Left lung (tissue), 10 donors: Measurements from ENCODE around the gene FAT2. TPM values are rescaled to one million over a fixed set of nuclear protein-coding genes. Genes with fewer than 3 reads are reported as not detected.

Source experiments
- ATAC-seq: fragments of 200-7000 bp; cut with Tn5 transposase; one replicate; pipeline ENCODE4 v1.9.1; 2020; ENCODE audit warnings: moderate library complexity
- DNase-seq, 4 donors: peaks; one replicate each; pipeline ENCODE4 v3.0.0-alpha.2; 2013 to 2020
- H3K27ac ChIP-seq, 2 donors: fragments of 200-600 bp; sonication (generic) in 1 of 2; one replicate each; pipeline versions ENCODE4 v1.5.0 to v1.8.0; 2020 to 2021
- H3K27me3 ChIP-seq, 2 donors: fragments of 200-600 bp; sonication (generic) in 1 of 2; one replicate each; pipeline versions ENCODE4 v1.5.0 to v1.8.0; 2020 to 2021
- H3K36me3 ChIP-seq, 2 donors: fragments of 200-600 bp; sonication (generic) in 1 of 2; one replicate each; pipeline versions ENCODE4 v1.5.0 to v1.8.0; 2020 to 2021
- H3K4me1 ChIP-seq, 2 donors: fragments of 200-600 bp; one replicate each; pipeline ENCODE4 v1.8.0; 2021
- H3K4me3 ChIP-seq, 2 donors: fragments of 200-600 bp; sonication (generic) in 1 of 2; one replicate each; pipeline versions ENCODE4 v1.5.0 to v1.8.0; 2020 to 2021; ENCODE audit warnings: mild to moderate bottlenecking in 1 of 2
- H3K9me3 ChIP-seq, 2 donors: fragments of 200-600 bp; sonication (generic) in 1 of 2; one replicate each; pipeline versions ENCODE4 v1.5.0 to v1.8.0; 2020 to 2021
- CTCF ChIP-seq, 2 donors: fragments of 200-600 bp; sonication (generic) in 1 of 2; IDR thresholded peaks; one replicate each; pipeline versions ENCODE4 v1.5.0 to v1.8.0; 2021; ENCODE audit warnings: antibody characterized with exemption in 2 of 2
- intact Hi-C, 2 donors: fragments of 100-400 bp; cut with DNase I; formaldehyde crosslinking; loops; one replicate each; pipeline versions ENCODE4 v1.11.2 to v1.14.2; 2022
- polyA plus RNA-seq, 6 donors: library from polyadenylated mRNA; unstranded; fragments of 120-200 nt; gene quantifications; one replicate each; pipeline ENCODE4 v1.2.1, GENCODE V29; 2013; ENCODE audit not compliant: insufficient read length in 6 of 6
- total RNA-seq, 2 donors: library from RNA; stranded (reverse); fragmentation: NEBNext Ultra II Directional; extraction: Animal tissue kit (Norgen Biotek cat#: 25700); gene quantifications; one replicate each; pipeline ENCODE4 v1.2.1, GENCODE V29; 2021
- donor health status: DM: no; HTN: yes; CAD: no.
- donor health status: DM: no; HTN: no; CAD: no.

Gene FAT2
- total and polyA plus RNA-seq, 8 donors, result 0.03 to 0.79 (median 0.15) TPM

DNA sequence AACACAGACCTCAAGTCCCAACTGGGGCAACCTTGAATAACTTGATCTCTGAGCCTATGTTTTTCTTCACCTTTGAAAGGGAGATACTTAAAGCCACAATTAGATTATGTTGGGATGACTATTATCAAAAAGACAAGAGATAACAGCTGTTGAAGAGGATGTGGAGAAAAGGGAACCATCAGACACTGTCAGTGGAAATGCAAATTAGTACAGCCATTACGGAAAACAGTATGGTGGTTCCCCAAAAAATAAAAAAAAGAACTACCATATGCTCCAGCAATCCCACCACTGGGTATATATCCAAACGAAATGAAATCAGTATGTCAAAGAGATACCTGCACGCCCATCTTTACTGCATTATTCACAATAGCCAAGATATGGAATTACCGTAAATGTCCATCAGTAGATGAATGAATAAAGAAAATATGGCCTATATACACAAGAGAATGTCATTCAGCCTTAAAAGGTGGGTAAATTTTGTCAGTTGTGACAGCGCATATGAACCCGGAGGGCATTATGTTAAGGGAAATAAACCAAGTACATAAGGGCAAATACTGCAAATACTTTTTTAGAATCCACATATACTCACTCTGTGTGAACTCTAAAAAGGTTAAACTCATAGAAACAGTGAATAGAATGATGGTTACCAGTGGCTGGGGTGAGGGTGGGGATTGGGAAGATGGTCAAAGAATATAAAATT, 12.7 kb downstream of the FAT2 start:
- H3K9me3 ChIP-seq, result no peaks in the 10 kb centered on the region
- ATAC-seq (no peak), DNase-seq (no peak)
- intact Hi-C loops, result no loop called here
- no peak for TF ChIP-seq CTCF (IDR thresholded peaks at IDR 0.05)
- H3K27ac ChIP-seq, result peak overlapping the region in 1 of 2 donors; percentile 85
- H3K27me3 ChIP-seq, result no peaks in the 10 kb centered on the region
- H3K4me3 ChIP-seq, result no peak overlapping the region
- H3K36me3 ChIP-seq, result no peaks in the 10 kb centered on the region
- peaks cover 0 to 17% of the 10 kb centered on the region in 2 donors for H3K4me1 ChIP-seq

- Histone ChIP-seq H3K27me3 (no peaks in the 10 kb centered on the region), H3K4me3 (no peak overlapping the region), H3K4me1 (peaks cover 0 to 17% of the 10 kb centered on the region in 2 donors), H3K27ac (peak overlapping the region in 1 of 2 donors; percentile 85), H3K9me3 (no peaks in the 10 kb centered on the region), H3K36me3 (no peaks in the 10 kb centered on the region)
- intact Hi-C loops, result no loop called here
- ATAC-seq (peak; percentile 59), DNase-seq (peak in 1 of 4 donors; percentile 39)
- no peak for TF ChIP-seq CTCF (IDR thresholded peaks at IDR 0.05)
These were observed 13.6 kb downstream of the FAT2 start for GRCh38 chr5:151577566-151577965.

DNA sequence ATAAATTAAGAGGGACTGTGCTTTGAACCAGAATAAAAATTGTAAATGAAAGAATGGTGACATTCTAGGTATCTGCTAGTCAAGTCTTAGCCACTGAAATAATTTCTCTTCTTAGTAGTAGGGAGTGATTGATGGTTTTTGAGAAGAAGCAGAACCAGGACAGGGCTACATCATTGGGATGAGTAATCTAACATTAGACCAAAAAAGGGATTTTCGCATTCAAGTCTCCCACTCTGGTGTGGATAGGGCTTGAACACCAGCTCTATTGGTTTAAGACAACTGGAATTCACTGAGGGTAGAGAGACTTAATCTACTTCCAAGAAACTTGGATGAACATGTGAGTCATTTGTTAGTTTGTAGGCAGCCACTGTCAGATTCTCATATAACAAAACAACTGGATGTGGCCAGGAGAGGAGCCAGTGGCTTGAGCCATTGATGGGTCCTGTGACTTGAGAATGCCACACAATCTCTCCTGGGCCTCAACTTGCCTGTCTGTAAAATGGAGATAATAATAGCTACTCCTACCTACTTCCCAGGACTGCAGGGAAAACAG, 16.6 kb downstream of the FAT2 start:
- no peak overlapping the region for H3K27ac ChIP-seq
- H3K4me3 ChIP-seq, result no peak overlapping the region
- H3K36me3 ChIP-seq, result no peaks in the 10 kb centered on the region
- intact Hi-C loops, result no loop called here
- no peak for TF ChIP-seq CTCF (IDR thresholded peaks at IDR 0.05)
- no peak for ATAC-seq
- H3K9me3 ChIP-seq, result no peaks in the 10 kb centered on the region
- no peaks in the 10 kb centered on the region for H3K27me3 ChIP-seq
- DNase-seq, result no peak
- peaks cover 0 to 17% of the 10 kb centered on the region in 2 donors for H3K4me1 ChIP-seq

DNA sequence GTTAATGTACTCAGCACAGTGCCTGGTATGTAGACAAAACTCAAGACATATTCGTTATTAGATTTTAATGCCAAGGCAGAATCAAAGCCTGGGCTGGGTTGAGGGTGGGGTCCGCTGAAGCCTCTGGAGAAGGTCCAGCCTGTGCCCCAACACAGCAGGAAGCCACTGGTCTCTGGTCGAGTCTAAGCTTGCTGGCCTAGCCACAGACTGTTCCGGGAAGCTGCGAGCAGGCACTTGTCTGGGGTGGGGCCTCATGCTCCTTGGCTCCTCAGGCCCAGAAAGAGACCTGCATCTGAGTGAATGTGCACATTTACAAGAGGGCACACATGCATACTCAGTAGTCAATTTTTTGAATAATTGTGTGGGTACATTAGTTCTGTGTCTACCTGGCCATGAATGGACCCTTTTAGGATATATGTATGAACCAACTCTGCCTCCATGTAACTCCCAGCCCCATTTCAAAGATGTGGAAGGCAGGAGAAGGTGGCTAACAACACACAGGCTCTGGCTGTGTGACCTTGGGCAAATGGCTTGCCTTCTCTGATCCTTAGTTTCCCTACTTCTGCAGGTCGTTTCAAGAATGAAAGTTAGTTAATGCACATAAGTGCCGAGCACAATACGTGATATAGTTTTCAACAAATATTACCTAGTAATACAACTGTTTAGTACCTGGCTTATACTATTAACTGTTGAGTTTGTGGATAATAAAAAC, 18.3 kb downstream of the FAT2 start:
- peaks cover 0 to 11% of the 10 kb centered on the region in 2 donors for H3K4me1 ChIP-seq
- H3K4me3 ChIP-seq, result no peak overlapping the region
- H3K27ac ChIP-seq, result no peak overlapping the region
- H3K9me3 ChIP-seq, result no peaks in the 10 kb centered on the region
- TF ChIP-seq CTCF (IDR thresholded peaks at IDR 0.05), result no peak
- DNase-seq (no peak), ATAC-seq (peak; percentile 43)
- intact Hi-C loops, result no loop called here
- no peaks in the 10 kb centered on the region for H3K27me3 ChIP-seq
- no peaks in the 10 kb centered on the region for H3K36me3 ChIP-seq
